ENCODE measurements around the gene TFDP3. TPM values are rescaled to one million over a fixed set of nuclear protein-coding genes. Genes with fewer than 3 reads are reported as not detected.

Gene TFDP3
- total RNA-seq, 1 donor from 2014 or later: not detected

DNA sequence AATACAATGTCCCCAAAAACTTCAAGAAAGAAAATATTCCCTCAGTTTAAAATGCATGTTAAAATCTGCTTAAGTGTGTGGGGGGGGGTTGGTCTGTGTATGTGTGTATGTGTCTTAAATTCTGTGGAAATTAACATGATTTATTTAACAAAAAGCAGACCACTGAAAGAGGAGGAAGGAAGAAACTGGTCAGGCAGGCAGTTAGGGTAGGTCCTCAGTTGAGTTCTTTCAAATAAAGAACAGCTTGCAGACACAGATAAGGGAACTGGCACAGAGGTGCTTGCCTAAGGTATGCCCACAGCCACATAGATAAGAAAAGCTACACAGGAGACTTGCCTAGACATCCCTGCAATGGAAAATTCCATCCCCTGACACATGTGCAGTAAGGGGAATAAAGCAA lies 28.8 kb upstream of the TFDP3 start:
- Mint-ChIP-seq H3K9me3 (ENCODE audit: unreplicated experiment) (no peaks in the 10 kb centered on the region), H3K36me3 (ENCODE audit: unreplicated experiment) (peaks cover 5% of the 10 kb centered on the region)

DNA sequence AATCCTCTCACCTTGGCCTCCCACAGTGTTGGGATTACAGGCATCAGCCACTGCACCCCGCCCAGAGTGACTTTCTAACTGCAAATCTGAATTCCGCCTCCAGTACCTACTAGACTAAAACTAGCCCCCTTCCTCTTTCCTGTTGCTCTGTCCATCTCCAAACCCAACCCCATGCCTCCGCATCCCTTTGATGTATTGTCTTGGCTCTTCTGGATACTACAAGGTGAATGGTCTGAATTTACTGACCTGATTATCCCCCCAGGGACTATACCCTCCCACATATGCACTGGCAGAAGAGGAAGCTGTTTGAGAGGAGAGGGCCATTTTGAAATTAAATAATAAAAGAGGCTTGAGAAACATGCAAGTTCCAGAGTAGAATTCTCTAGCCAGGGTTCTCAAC lies 17.7 kb upstream of the TFDP3 start:
- no peaks in the 10 kb centered on the region for H3K4me1 Mint-ChIP-seq (ENCODE audit: low read depth, unreplicated experiment)
- TF ChIP-seq, protein P1, sequence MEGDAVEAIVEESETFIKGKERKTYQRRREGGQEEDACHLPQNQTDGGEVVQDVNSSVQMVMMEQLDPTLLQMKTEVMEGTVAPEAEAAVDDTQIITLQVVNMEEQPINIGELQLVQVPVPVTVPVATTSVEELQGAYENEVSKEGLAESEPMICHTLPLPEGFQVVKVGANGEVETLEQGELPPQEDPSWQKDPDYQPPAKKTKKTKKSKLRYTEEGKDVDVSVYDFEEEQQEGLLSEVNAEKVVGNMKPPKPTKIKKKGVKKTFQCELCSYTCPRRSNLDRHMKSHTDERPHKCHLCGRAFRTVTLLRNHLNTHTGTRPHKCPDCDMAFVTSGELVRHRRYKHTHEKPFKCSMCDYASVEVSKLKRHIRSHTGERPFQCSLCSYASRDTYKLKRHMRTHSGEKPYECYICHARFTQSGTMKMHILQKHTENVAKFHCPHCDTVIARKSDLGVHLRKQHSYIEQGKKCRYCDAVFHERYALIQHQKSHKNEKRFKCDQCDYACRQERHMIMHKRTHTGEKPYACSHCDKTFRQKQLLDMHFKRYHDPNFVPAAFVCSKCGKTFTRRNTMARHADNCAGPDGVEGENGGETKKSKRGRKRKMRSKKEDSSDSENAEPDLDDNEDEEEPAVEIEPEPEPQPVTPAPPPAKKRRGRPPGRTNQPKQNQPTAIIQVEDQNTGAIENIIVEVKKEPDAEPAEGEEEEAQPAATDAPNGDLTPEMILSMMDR (IDR thresholded peaks at IDR 0.05; ENCODE audit: partially characterized antibody, unreplicated experiment): no peak
- DNase-seq: no peak
- no peaks in the 10 kb centered on the region for H3K9me3 Mint-ChIP-seq (ENCODE audit: unreplicated experiment)
- H3K36me3 Mint-ChIP-seq (ENCODE audit: unreplicated experiment): no peaks in the 10 kb centered on the region
- no peak overlapping the region for H3K4me3 Mint-ChIP-seq (ENCODE audit: unreplicated experiment)
- H3K27ac Mint-ChIP-seq (ENCODE audit: unreplicated experiment): no peak overlapping the region
- H3K27me3 Mint-ChIP-seq (ENCODE audit: unreplicated experiment): peaks cover 2% of the 10 kb centered on the region

More for the DNA sequence above, 28.8 kb upstream of the TFDP3 start:
- DNase-seq: no peak
- Mint-ChIP-seq H3K27ac (ENCODE audit: unreplicated experiment) (no peak overlapping the region), H3K4me3 (ENCODE audit: unreplicated experiment) (no peak overlapping the region), H3K4me1 (ENCODE audit: low read depth, unreplicated experiment) (no peaks in the 10 kb centered on the region), H3K27me3 (ENCODE audit: unreplicated experiment) (no peaks in the 10 kb centered on the region)
- TF ChIP-seq, protein P1 (IDR thresholded peaks at IDR 0.05; ENCODE audit: partially characterized antibody, unreplicated experiment): no peak

DNA sequence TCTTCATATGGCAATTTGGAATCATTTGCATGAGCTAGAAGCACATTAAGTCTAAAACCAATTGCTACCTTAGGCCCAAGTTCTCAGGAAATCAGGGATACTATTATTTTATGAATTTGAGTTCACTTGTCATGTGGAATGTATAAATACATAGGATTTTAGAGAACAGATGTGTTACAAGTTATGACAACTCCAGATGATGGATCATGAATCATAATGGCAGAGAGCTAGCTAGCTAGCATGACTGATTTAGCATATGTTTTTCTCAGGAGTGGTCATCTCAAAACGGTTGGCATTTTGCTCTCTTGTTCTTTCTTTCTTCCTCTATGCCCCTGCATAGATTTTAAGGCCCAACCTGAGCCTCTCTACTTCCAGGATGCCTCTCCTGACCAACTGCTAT lies 14.2 kb upstream of the TFDP3 start:
- TF ChIP-seq, protein P1 (IDR thresholded peaks at IDR 0.05; ENCODE audit: partially characterized antibody, unreplicated experiment): no peak
- H3K4me3 Mint-ChIP-seq (ENCODE audit: unreplicated experiment): no peak overlapping the region
- peaks cover 2% of the 10 kb centered on the region for H3K27me3 Mint-ChIP-seq (ENCODE audit: unreplicated experiment)
- no peaks in the 10 kb centered on the region for H3K9me3 Mint-ChIP-seq (ENCODE audit: unreplicated experiment)
- no peaks in the 10 kb centered on the region for H3K36me3 Mint-ChIP-seq (ENCODE audit: unreplicated experiment)
- DNase-seq: no peak
- no peaks in the 10 kb centered on the region for H3K4me1 Mint-ChIP-seq (ENCODE audit: low read depth, unreplicated experiment)
- H3K27ac Mint-ChIP-seq (ENCODE audit: unreplicated experiment): no peak overlapping the region

DNA sequence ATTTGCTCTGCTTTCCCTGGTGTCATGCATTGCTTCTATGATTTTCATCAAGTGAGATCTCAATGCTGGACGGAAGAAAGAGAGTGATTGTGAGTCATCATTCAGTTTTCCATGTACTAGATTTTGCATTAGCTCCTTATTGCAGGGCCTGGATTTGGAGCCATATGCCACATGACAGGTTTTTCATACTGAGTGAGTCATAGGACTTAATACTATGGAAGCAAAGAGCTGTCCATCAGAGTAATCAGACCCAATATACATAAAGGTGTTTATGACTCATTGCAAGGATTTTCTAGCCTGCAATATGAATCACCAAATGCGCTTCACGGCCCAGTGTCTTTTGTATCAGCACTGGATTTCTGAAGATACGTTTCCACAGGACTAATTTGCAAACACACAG lies 11.2 kb upstream of the TFDP3 start:
- Mint-ChIP-seq H3K36me3 (ENCODE audit: unreplicated experiment) (no peaks in the 10 kb centered on the region), H3K9me3 (ENCODE audit: unreplicated experiment) (no peaks in the 10 kb centered on the region), H3K27ac (ENCODE audit: unreplicated experiment) (no peak overlapping the region), H3K4me3 (ENCODE audit: unreplicated experiment) (no peak overlapping the region), H3K27me3 (ENCODE audit: unreplicated experiment) (peaks cover 2% of the 10 kb centered on the region), H3K4me1 (ENCODE audit: low read depth, unreplicated experiment) (no peaks in the 10 kb centered on the region)
- no peak for DNase-seq
- TF ChIP-seq, protein P1 (IDR thresholded peaks at IDR 0.05; ENCODE audit: partially characterized antibody, unreplicated experiment): no peak

DNA sequence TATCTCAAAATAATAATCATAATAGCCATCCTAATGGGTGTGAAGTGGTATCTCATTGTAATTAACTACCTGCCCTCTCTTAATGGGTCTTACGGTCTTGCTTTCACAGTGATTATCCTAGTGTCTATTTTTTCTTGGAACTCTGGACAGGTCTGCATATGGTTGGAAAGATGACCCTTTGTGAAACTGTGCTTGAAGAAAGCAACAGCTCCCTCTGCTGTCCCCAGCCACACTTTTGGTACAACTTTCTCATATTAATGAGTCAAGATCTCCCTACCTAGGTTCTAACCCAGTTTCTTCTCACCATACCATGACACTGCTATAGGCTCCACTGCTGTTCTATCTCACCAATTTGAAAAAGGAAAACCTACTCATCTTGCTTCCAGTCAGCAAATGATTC lies 2.4 kb downstream of the TFDP3 start:
- no peaks in the 10 kb centered on the region for H3K27me3 Mint-ChIP-seq (ENCODE audit: unreplicated experiment)
- DNase-seq: peak; percentile 15
- no peak overlapping the region for H3K4me3 Mint-ChIP-seq (ENCODE audit: unreplicated experiment)
- H3K36me3 Mint-ChIP-seq (ENCODE audit: unreplicated experiment): no peaks in the 10 kb centered on the region
- H3K4me1 Mint-ChIP-seq (ENCODE audit: low read depth, unreplicated experiment): peaks cover 2% of the 10 kb centered on the region
- no peaks in the 10 kb centered on the region for H3K9me3 Mint-ChIP-seq (ENCODE audit: unreplicated experiment)
- TF ChIP-seq, protein P1 (IDR thresholded peaks at IDR 0.05; ENCODE audit: partially characterized antibody, unreplicated experiment): no peak
- H3K27ac Mint-ChIP-seq (ENCODE audit: unreplicated experiment): no peak overlapping the region

All from glutamatergic neuron (in vitro differentiated cells).